Sigmoid colon (tissue), 7 donors: ENCODE measurements around the gene ZNF831. TPM values are rescaled to one million over a fixed set of nuclear protein-coding genes. Genes with fewer than 3 reads are reported as not detected.

Source experiments
- DNase-seq: peaks from one replicate; pipeline ENCODE4 v3.0.0-alpha.2; 2019
- H3K27ac ChIP-seq, 4 donors: fragments of 200-600 bp; sonication (generic); one replicate each; pipeline ENCODE4 v1.5.1; 2016 to 2019; ENCODE audit warnings: mild to moderate bottlenecking in 1 of 4
- H3K27me3 ChIP-seq, 3 donors: fragments of 200-600 bp; sonication (generic); one replicate each; pipeline ENCODE4 v1.5.1; 2019; ENCODE audit warnings: mild to moderate bottlenecking in 1 of 3
- H3K36me3 ChIP-seq, 4 donors: fragments of 200-600 bp; sonication (generic); one replicate each; pipeline ENCODE4 v1.5.1; 2016 to 2019
- H3K4me1 ChIP-seq, 4 donors: fragments of 200-600 bp; sonication (generic); one replicate each; pipeline ENCODE4 v1.5.1; 2017 to 2019
- H3K4me3 ChIP-seq, 4 donors: fragments of 200-600 bp; sonication (generic); one replicate each; pipeline ENCODE4 v1.5.1; 2017 to 2019; ENCODE audit warnings: mild to moderate bottlenecking in 2 of 4, moderate library complexity in 1 of 4
- H3K9me3 ChIP-seq, 4 donors: fragments of 200-600 bp in 3 of 4; sonication (generic) in 3 of 4; one replicate each; pipeline versions ENCODE4 v1.5.1 to v1.6.1; 2013 to 2019
- CTCF ChIP-seq, 4 experiments: fragments of 450-650 bp in 3 of 4; fragments of 200-600 bp in 1 of 4; IDR thresholded peaks; one replicate each; pipeline ENCODE4 v1.5.1; 2016 to 2019; ENCODE audit warnings: antibody characterized with exemption in 4 of 4, mild to moderate bottlenecking in 3 of 4, moderate library complexity in 2 of 4
- EP300 ChIP-seq, 4 donors: sonication (generic); formaldehyde crosslinking; IDR thresholded peaks; one replicate each; pipeline ENCODE4 v1.6.1; 2017; ENCODE audit warnings: antibody characterized with exemption in 4 of 4
- POLR2A ChIP-seq, 2 donors: fragments of 450-650 bp; IDR thresholded peaks; one replicate each; pipeline ENCODE4 v1.6.1; 2016; ENCODE audit warnings: antibody characterized with exemption in 2 of 2, mild to moderate bottlenecking in 2 of 2, moderate library complexity in 2 of 2
- POLR2AphosphoS5 ChIP-seq, 4 donors: sonication (generic); formaldehyde crosslinking; IDR thresholded peaks; one replicate each; pipeline ENCODE4 v1.6.1; 2017; ENCODE audit warnings: antibody characterized with exemption in 4 of 4
- WGBS, 2 donors: extraction: QIAGEN DNeasy Blood & Tissue Kit; methylation state at CpG; one replicate each; pipeline ENCODE4 v1.1.7; 2013; 5-methylcytosine and 5-hydroxymethylcytosine counted together
- intact Hi-C: fragments of 100-400 bp; cut with DNase I; formaldehyde crosslinking; loops from one replicate; pipeline ENCODE4 v1.15.1; 2023
- polyA plus RNA-seq, 3 donors: library from polyadenylated mRNA; stranded (reverse); fragments of 200-250 nt; gene quantifications; one replicate each; pipeline ENCODE4 v1.2.3, GENCODE V29; 2013
- total RNA-seq, 4 donors: library from RNA; depleted of rRNA; stranded (reverse); fragments of >200 nt; gene quantifications; one replicate each; pipeline ENCODE4 v1.1.0, GENCODE V29; 2016
- donor health status: healthy with polysubstance abuse.
- donor health status: Bipolar disorder and iron deficiency.
- donor health status: healthy.

ZNF831 gene
- total and polyA plus RNA-seq, 7 donors, result under 0.01 to 4.4 (median 0.50) TPM; not detected in 1

GRCh38 chr20:59253779-59254319 is 90.2 kb downstream of the ZNF831 start:
- 20 to 28% methylated on average over 4 of the region's 4 CpGs for WGBS, 2 donors
- intact Hi-C loops, result no loop called here
- Histone ChIP-seq H3K4me1 (no peaks in the 10 kb centered on the region), H3K27me3 (peaks cover 0 to 27% (median 13%) of the 10 kb centered on the region in 3 donors), H3K27ac (no peak overlapping the region), H3K9me3 (no peaks in the 10 kb centered on the region), H3K36me3 (no peaks in the 10 kb centered on the region), H3K4me3 (no peak overlapping the region)
- DNase-seq, result no peak
- TF ChIP-seq EP300 (IDR thresholded peaks at IDR 0.05), result no peak
- no peak for TF ChIP-seq POLR2A (IDR thresholded peaks at IDR 0.05)
- no peak for TF ChIP-seq POLR2AphosphoS5 (IDR thresholded peaks at IDR 0.05)
- no peak for TF ChIP-seq CTCF (IDR thresholded peaks at IDR 0.05)

- Histone ChIP-seq H3K4me3 (no peak overlapping the region), H3K9me3 (no peaks in the 10 kb centered on the region), H3K27ac (no peak overlapping the region), H3K36me3 (no peaks in the 10 kb centered on the region), H3K27me3 (peaks cover 0 to 29% (median 8%) of the 10 kb centered on the region in 3 donors), H3K4me1 (no peaks in the 10 kb centered on the region)
- DNase-seq, result no peak
- intact Hi-C loops, result no loop called here
- WGBS, 2 donors, result 77 to 81% methylated on average over 5 of the region's 5 CpGs
- no peak for TF ChIP-seq CTCF (IDR thresholded peaks at IDR 0.05)
- no peak for TF ChIP-seq EP300 (IDR thresholded peaks at IDR 0.05)
- no peak for TF ChIP-seq POLR2A (IDR thresholded peaks at IDR 0.05)
- no peak for TF ChIP-seq POLR2AphosphoS5 (IDR thresholded peaks at IDR 0.05)
These were observed 91.6 kb downstream of the ZNF831 start for GRCh38 chr20:59255256-59255655.

GRCh38 chr20:59258221-59258621 is 94.6 kb downstream of the ZNF831 start:
- TF ChIP-seq EP300 (IDR thresholded peaks at IDR 0.05) (no peak), CTCF (IDR thresholded peaks at IDR 0.05) (no peak), POLR2AphosphoS5 (IDR thresholded peaks at IDR 0.05) (no peak), POLR2A (IDR thresholded peaks at IDR 0.05) (no peak)
- intact Hi-C loops, result no loop called here
- Histone ChIP-seq H3K36me3 (no peaks in the 10 kb centered on the region), H3K4me3 (no peak overlapping the region), H3K27ac (no peak overlapping the region), H3K27me3 (peaks cover 0 to 36% (median 4%) of the 10 kb centered on the region in 3 donors), H3K4me1 (no peaks in the 10 kb centered on the region), H3K9me3 (no peaks in the 10 kb centered on the region)
- 34 to 81% methylated on average over 2 of the region's 2 CpGs for WGBS, 2 donors
- DNase-seq, result no peak

- no peaks in the 10 kb centered on the region for H3K9me3 ChIP-seq
- no peak for DNase-seq
- no peak overlapping the region for H3K27ac ChIP-seq
- H3K4me3 ChIP-seq, result no peak overlapping the region
- intact Hi-C loops, result no loop called here
- 66 to 89% methylated on average over 2 of the region's 2 CpGs for WGBS, 2 donors
- peaks cover 0 to 29% (median 4%) of the 10 kb centered on the region in 3 donors for H3K27me3 ChIP-seq
- no peaks in the 10 kb centered on the region for H3K36me3 ChIP-seq
- TF ChIP-seq POLR2A (IDR thresholded peaks at IDR 0.05) (no peak), CTCF (IDR thresholded peaks at IDR 0.05) (no peak), EP300 (IDR thresholded peaks at IDR 0.05) (no peak), POLR2AphosphoS5 (IDR thresholded peaks at IDR 0.05) (no peak)
- H3K4me1 ChIP-seq, result no peaks in the 10 kb centered on the region
These were observed 96.3 kb downstream of the ZNF831 start for GRCh38 chr20:59259946-59260345.

- Histone ChIP-seq H3K9me3 (no peaks in the 10 kb centered on the region), H3K27me3 (peaks cover 0 to 45% (median 4%) of the 10 kb centered on the region in 3 donors), H3K4me3 (no peak overlapping the region), H3K36me3 (no peaks in the 10 kb centered on the region), H3K4me1 (no peaks in the 10 kb centered on the region), H3K27ac (no peak overlapping the region)
- no peak for TF ChIP-seq EP300 (IDR thresholded peaks at IDR 0.05)
- TF ChIP-seq CTCF (IDR thresholded peaks at IDR 0.05), result no peak
- no peak for TF ChIP-seq POLR2A (IDR thresholded peaks at IDR 0.05)
- no peak for TF ChIP-seq POLR2AphosphoS5 (IDR thresholded peaks at IDR 0.05)
- no peak for DNase-seq
- intact Hi-C loops, result no loop called here
These were observed 101.7 kb downstream of the ZNF831 start for GRCh38 chr20:59265298-59265697.
